GM19395 (cell line): ENCODE measurements around the gene PAK1IP1.
A peak's percentile ranks its signal among the peaks of the same experiment; 100 is the strongest.
"Not testable (repeated sequence)": the region's sequence is repeated elsewhere in the genome, so short reads cannot be mapped to it uniquely, and the experiment has no call there.

ENCODE experiments used
- ATAC-seq: cut with Tn5 transposase; IDR thresholded peaks from one replicate; pipeline ENCODE4 v1.9.1; 2021; ENCODE audit warnings: mild to moderate bottlenecking, moderate library complexity; ENCODE audit not compliant: unreplicated experiment

PAK1IP1 gene

DNA sequence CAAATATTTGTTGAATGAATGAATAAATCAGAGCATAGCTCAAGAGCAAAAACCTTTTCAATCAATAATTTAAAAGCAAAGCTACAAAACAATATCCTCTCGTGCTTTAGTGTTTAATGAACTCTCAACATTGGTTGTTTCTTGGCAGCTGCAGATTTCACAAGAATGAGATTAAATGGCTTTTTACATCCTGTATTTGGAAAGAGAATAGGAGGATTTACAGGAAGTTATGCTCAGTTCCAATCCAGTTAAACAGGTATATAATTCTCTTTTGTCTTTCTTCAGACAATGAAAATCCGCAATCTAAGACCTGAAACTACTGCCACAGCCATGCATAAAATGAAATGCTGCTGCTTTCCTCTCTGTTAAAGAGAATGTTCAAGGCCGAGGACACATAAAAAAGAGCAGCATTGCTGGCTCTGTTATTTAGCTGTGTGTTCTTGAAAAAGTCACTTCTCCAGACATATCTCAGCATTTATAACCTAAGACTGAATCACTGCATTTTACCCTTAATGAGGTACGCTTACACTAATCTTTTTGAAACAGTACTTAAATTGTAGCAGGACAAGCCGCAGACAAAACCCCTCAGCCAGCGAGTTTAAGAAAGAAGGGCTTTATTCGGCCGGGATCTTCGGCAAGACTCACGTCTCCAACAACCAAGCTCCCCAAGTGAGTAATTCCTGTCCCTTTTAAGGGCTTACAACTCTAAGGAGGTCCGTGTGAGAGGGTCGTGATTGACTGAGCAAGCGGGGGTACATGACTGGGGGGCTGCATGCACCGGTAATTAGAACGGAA is 3.9 kb upstream of the PAK1IP1 start:
- no peak for ATAC-seq

- no peak for ATAC-seq
These were observed 1.7 kb upstream of the PAK1IP1 start for GRCh38 chr6:10692965-10693538.

GRCh38 chr6:10695086-10695657 is 400 bp downstream of the PAK1IP1 start:
- ATAC-seq, result no peak

- no peak for ATAC-seq
These were observed 1.9 kb downstream of the PAK1IP1 start for GRCh38 chr6:10696655-10697054.

DNA sequence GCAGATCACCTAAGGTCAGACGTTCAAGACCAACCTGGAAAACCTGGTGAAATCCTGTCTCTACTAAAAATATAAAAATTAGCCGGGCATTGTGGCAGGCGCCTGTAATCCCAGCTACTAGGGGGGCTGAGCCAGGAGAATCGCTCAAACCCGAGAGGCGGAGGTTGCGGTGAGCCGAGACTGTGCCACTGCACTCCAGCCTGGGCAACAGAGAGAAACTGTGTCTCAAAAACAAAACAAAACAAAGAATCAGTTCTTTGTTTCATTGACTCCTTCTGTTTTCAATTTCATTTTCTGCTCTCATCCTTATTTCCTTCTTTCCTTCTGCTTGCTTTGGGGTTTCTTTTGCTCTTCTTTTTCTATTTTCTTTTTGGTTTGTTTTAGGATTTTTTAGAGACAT is 19.2 kb downstream of the PAK1IP1 start:
- peak; percentile 74 for ATAC-seq

GRCh38 chr6:10719296-10719963 is 24.7 kb downstream of the PAK1IP1 start:
- ATAC-seq, result no peak

- ATAC-seq, result no peak
These were observed 25.1 kb downstream of the PAK1IP1 start for GRCh38 chr6:10719964-10720264.

GRCh38 chr6:10720265-10720959 is 25.6 kb downstream of the PAK1IP1 start:
- no peak for ATAC-seq

- ATAC-seq, result not testable (repeated sequence)
These were observed 26.4 kb downstream of the PAK1IP1 start for GRCh38 chr6:10720960-10721849.

DNA sequence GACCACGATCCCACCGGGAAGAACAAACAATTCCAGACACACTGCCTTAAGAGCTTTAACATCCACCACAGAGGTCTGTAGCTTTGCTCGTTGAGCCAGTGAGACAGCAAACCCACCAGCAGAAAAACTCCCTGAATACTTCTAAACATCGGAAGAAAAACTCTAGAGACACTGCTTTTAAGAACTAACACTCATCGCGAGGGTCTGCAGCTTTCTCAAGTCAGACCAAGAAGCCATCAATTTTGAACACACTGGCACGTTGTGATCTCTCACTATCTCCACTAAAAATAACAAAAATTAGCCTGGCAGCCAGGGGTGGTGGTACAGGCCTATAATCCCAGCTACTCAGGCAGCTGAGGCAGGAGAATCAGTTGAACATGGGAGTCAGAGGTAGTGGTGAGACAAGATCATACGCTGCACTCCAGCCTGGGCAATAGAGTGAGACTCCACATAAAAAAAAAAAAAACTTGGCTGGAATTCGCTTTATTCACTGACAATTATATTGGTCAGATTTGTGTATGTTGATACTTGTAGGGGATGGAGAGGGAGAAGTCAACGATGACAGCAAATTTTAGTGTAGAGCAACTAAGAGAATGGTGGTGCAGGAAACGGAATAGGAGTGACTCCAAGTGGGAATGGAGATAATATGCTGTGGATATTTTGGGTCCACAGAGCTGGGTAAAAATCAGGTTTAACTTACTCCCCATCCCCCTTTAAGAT is 27.2 kb downstream of the PAK1IP1 start:
- no peak for ATAC-seq

- no peak for ATAC-seq
These were observed 27.7 kb downstream of the PAK1IP1 start for GRCh38 chr6:10722570-10722819.

- peak; percentile 98 for ATAC-seq
These were observed 28.2 kb downstream of the PAK1IP1 start, which contains the start of gene TMEM14C for GRCh38 chr6:10722820-10723566. Gene TMEM14C, plus strand, starts transcription at chr6:10723070. Its CDS starts 1,544 bp downstream, at chr6:10724614.

DNA sequence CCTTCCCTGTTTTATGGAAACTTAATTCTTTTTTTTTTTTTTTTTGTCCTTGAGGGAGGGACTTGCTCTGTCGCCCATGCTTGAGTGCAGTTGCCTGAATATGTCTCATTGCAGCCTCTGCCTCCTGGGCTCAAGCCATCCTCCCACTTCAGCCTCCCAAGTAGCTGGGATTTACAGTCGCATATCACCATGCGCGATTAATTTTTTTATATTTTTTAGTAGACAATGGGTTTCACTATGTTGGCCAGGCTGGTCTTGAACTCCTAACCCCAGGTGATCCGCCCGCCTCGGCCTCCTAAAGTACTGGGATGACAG is 28.8 kb downstream of the PAK1IP1 start:
- peak; percentile 0 for ATAC-seq

DNA sequence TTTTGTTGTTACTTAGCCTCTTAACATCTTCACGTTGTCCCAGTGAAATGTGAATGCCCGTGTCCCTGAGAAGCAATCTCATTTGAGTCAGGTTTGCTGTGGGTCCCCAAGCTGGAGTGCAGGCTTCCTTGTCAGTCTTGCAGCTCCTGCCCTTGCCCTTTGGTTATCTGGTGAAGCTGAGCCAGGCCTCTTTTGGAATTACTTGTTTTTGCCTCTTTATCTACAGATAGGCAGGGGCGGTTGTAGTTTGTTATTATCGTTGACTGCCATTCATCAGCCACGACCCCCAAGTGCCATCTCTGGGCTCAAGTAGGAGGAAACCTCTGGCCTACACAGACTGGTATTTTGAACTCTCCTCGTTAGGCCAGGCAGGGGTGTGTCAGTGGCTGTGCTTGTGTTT is 30.3 kb downstream of the PAK1IP1 start:
- no peak for ATAC-seq

DNA sequence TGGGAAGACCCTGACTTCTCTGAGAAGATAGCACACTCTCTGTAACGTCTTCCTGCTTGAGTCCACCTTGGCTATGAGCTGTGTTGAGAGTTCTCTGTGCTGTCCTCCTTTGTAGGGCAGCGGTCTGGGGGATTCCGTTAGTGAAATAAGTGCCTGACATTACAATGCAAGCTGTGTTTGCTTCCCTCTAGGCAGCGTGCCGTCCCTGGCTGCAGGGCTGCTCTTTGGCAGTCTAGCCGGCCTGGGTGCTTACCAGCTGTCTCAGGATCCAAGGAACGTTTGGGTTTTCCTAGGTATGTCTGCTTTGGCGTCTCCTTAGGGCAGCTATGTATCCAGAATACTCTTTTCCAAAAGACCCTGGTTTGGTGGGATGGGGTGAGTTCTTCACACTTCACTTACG is 30.9 kb downstream of the PAK1IP1 start:
- ATAC-seq, result no peak

DNA sequence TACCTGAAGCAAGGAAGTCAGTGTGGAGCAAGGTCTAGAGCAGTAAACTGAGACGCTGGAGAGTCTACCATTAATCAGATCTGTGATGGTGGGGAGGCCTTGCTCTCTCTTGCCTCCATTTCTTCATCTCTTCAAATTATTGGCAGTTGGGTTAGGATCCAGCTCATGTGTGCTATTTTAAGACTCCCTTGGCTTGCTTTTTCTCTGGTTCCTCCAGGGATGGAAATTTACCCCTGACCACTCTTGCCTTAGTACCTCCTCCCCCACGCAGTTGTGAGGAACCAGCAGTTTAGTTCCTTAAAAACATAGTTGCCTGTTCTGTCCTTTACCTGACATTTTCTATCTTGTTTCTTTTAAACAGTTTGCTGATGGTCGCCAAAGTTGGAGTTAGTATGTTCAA is 35.5 kb downstream of the PAK1IP1 start:
- no peak for ATAC-seq

GRCh38 chr6:10733151-10733715 is 38.5 kb downstream of the PAK1IP1 start:
- no peak for ATAC-seq

- ATAC-seq, result no peak
These were observed 39.1 kb downstream of the PAK1IP1 start for GRCh38 chr6:10733863-10734262.

GRCh38 chr6:10736731-10737130 is 42.0 kb downstream of the PAK1IP1 start:
- ATAC-seq, result no peak
